Subcutaneous abdominal adipose tissue (tissue), 5 donors: Measurements from ENCODE around the gene ZSCAN10.
A peak's percentile ranks its signal among the peaks of the same experiment; 100 is the strongest.

Experiments
- H3K27ac ChIP-seq: one replicate; pipeline ENCODE4 v1.7.0; 2013; ENCODE audit warnings: low read depth, mild to moderate bottlenecking, inconsistent platforms, low read length, moderate library complexity
- H3K27me3 ChIP-seq, 5 donors: one replicate each; pipeline ENCODE4 v1.7.0; 2013; ENCODE audit warnings: low read length in 5 of 5, inconsistent platforms in 1 of 5; ENCODE audit not compliant: control insufficient read depth in 5 of 5, insufficient read depth in 4 of 5
- H3K36me3 ChIP-seq, 5 donors: one replicate each; pipeline ENCODE4 v1.7.0; 2013; ENCODE audit warnings: low read length in 5 of 5; ENCODE audit not compliant: control insufficient read depth in 5 of 5, insufficient read depth in 5 of 5
- H3K4me1 ChIP-seq, 5 donors: one replicate each; pipeline ENCODE4 v1.7.0; 2013; ENCODE audit warnings: low read length in 5 of 5, mild to moderate bottlenecking in 3 of 5, moderate library complexity in 1 of 5; ENCODE audit not compliant: control insufficient read depth in 5 of 5, insufficient read depth in 5 of 5
- H3K4me3 ChIP-seq, 5 donors: one replicate each; pipeline ENCODE4 v1.7.0; 2013; ENCODE audit warnings: low read length in 5 of 5, low read depth in 1 of 5
- H3K9ac ChIP-seq, 5 donors: one replicate each; pipeline ENCODE4 v1.7.0; 2013; ENCODE audit warnings: low read length in 5 of 5, mild to moderate bottlenecking in 4 of 5, moderate library complexity in 3 of 5
- H3K9me3 ChIP-seq, 5 donors: one replicate each; pipeline ENCODE4 v1.7.0; 2013; ENCODE audit warnings: low read length in 5 of 5; ENCODE audit not compliant: control insufficient read depth in 5 of 5
- donor health status: healthy.
- donor health status: healthy.
- donor health status: healthy.
- donor health status: healthy.
- donor health status: healthy.

The ZSCAN10 gene

DNA sequence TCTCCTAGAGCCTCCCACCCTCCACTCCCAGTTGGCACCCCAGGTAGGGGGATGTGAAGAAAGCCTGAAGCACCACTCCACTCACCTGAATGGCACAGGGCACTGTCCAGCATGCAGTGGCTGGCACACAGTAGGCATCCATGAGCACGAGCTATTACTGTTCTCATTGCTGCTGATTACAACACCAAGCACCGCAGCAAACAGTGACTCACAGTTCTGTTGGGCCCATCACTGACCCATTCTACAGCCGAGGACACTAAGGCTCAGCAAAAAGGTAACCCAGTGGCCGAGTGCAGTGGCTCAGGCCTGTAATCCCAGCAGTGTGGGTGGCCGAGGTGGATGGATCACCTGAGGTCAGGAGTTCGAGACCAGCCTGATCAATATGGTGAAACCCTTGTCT, 2.7 kb downstream of the ZSCAN10 start:
- Histone ChIP-seq H3K4me1 (peaks cover 4 to 25% (median 18%) of the 10 kb centered on the region in 5 donors), H3K27ac (no peak overlapping the region), H3K9me3 (no peaks in the 10 kb centered on the region), H3K27me3 (peaks cover 0 to 8% (median 0%) of the 10 kb centered on the region in 5 donors), H3K4me3 (no peak overlapping the region), H3K9ac (no peak overlapping the region), H3K36me3 (no peaks in the 10 kb centered on the region)

DNA sequence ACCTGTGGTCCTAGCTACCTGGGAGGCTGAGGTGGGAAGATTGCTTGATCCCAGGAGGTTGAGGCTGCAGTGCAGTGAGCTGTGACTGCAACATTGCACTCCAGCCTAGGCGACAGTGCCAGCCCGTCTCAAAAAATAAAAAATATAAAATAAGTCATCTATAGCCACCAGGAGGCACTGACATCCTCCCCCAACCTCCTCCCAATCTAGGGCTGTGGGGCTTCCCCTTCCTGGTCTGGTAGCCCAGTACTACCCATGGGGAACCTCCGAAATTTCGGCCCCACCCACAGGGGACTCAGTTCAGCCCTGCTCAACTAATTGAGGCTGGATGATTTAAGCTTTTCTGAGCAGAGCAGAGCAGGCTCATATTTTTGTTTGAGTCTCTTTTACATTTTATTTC, 3.2 kb downstream of the ZSCAN10 start:
- Histone ChIP-seq H3K36me3 (no peaks in the 10 kb centered on the region), H3K4me1 (peaks cover 4 to 20% (median 14%) of the 10 kb centered on the region in 5 donors), H3K9ac (no peak overlapping the region), H3K9me3 (no peaks in the 10 kb centered on the region), H3K4me3 (no peak overlapping the region), H3K27ac (no peak overlapping the region), H3K27me3 (peaks cover 0 to 9% (median 0%) of the 10 kb centered on the region in 5 donors)

DNA sequence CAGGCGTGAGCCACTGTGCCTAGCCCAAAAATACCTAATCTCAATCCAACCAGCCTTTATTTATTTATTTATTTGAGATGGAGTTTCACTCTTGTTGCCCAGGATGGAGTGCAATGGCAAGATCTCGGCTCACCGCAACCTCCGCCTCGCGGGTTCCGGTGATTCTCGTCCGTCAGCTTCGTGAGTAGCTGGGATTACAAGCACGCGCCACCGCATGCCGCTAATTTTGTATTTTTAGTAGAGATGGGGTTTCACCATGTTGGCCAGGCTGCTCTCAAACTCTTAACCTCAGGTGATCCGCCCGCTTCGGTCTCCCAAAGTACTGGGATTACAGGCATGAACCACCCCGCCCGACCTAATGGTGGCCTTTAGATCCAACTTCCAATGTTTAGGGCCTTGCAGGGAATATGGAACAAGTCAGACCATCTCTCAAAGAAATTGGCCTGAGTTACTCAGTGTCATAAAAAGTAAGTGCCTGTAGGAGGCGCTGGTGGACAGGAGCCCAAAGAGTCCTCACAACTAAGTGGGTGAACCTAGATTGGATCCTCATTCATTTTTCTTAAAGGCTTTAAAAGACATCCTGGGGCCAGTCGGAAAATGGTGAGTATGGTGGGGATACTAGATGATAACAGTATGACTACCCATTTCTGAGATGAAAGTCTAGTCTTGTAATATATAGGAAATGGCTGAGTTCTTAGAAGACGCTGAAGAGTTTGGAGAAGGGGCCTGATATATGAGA, 4.6 kb downstream of the ZSCAN10 start:
- no peak overlapping the region for H3K27ac ChIP-seq
- H3K36me3 ChIP-seq, result no peaks in the 10 kb centered on the region
- H3K4me3 ChIP-seq, result no peak overlapping the region
- peaks cover 0 to 8% (median 4%) of the 10 kb centered on the region in 5 donors for H3K4me1 ChIP-seq
- no peak overlapping the region for H3K9ac ChIP-seq
- H3K27me3 ChIP-seq, result peaks cover 0 to 9% (median 0%) of the 10 kb centered on the region in 5 donors
- no peaks in the 10 kb centered on the region for H3K9me3 ChIP-seq

DNA sequence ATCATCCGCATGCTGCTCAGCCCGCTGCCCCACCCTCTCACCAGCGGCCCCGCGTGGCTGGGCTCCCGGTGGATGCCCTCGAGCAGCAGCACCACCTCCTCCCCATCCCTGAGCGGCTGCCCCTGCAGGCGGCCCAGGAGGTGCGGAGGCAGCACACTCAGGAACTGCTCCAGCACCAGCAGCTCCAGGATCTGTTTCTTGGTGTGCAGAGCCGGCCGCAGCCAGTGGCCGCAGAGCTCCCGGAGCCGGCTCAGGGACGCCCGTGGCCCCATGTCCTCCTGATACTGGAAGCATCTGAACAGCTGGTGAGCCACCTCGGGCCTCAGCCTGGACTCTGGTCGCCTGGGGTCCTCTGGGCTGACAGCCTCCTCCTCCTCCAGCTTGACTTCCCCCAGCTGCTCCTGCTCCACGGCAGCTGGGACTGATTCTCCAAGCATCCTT, 6.6 kb downstream of the ZSCAN10 start:
- Histone ChIP-seq H3K27me3 (peaks cover 0 to 9% (median 0%) of the 10 kb centered on the region in 5 donors), H3K27ac (no peak overlapping the region), H3K4me1 (peaks cover 1 to 20% (median 9%) of the 10 kb centered on the region in 5 donors), H3K36me3 (no peaks in the 10 kb centered on the region), H3K9me3 (no peaks in the 10 kb centered on the region), H3K4me3 (no peak overlapping the region), H3K9ac (no peak overlapping the region)

DNA sequence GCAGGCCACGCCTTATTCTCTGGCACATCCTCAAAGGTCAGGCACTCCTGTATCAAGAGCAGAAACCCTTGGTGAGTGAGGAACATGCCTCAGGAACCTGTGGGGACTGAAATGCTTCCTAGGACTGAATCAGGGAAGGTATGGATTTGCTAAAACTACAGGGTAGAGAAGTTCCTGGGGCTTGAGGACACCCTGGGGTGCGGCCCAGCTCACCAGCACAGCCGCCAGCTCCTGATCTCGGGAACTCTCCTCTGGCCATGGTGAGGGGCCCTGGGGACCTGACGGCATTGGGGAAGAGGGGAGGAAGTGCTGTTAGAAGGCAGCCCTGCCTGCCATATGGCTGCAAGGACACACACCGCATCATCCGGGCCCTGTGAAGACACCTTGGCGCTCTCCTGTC, 7.5 kb downstream of the ZSCAN10 start:
- H3K9me3 ChIP-seq, result no peaks in the 10 kb centered on the region
- no peak overlapping the region for H3K4me3 ChIP-seq
- H3K4me1 ChIP-seq, result peaks cover 3 to 30% (median 18%) of the 10 kb centered on the region in 5 donors
- peaks cover 0 to 9% (median 0%) of the 10 kb centered on the region in 5 donors for H3K27me3 ChIP-seq
- no peak overlapping the region for H3K27ac ChIP-seq
- H3K36me3 ChIP-seq, result no peaks in the 10 kb centered on the region
- H3K9ac ChIP-seq, result no peak overlapping the region

DNA sequence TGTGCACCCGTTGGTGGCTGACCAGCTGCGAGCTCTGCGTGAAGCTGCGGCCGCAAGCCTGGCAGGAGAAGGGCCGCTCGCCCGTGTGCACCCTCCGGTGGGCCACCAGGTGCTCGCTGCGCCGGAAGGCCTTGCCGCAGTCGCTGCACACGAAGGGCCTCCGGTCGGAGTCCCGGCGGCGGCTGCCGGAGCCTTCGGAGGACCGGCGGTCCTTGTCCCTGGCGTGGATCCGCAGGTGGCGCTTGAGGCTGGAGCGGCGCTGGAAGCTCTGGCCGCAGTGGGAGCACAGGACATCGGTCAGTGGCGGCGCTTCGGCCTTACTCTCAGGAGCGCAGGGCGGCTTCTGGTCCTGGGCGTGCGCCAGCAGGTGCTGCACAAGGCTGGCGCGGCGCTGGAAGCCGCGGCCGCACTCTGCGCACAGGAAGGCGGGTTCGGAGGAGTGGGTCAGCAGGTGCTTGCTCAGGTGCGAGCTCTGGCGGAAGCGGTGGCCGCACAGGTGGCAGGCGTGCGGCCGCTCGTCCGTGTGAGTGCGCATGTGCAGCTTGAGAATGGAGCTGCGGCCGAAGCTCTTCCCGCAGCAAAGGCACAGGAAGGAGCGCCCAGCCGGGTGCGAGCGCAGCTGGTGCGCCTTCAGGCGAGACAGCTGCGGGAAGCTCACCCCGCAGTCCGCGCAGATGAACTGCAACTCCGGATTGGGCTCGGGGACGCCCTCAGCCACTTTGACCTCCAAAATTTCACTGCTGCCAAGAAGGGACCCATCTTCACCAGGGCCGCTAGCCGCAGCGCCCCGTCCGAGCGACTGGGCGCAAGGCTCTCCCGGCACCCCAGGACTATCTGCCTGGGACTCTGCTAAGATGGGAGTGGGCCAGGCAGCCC, 9.1 kb downstream of the ZSCAN10 start:
- Histone ChIP-seq H3K27me3 (peaks cover 0 to 9% (median 0%) of the 10 kb centered on the region in 5 donors), H3K4me3 (no peak overlapping the region), H3K36me3 (no peaks in the 10 kb centered on the region), H3K9me3 (no peaks in the 10 kb centered on the region), H3K4me1 (peaks cover 3 to 37% (median 26%) of the 10 kb centered on the region in 5 donors), H3K27ac (no peak overlapping the region), H3K9ac (no peak overlapping the region)

DNA sequence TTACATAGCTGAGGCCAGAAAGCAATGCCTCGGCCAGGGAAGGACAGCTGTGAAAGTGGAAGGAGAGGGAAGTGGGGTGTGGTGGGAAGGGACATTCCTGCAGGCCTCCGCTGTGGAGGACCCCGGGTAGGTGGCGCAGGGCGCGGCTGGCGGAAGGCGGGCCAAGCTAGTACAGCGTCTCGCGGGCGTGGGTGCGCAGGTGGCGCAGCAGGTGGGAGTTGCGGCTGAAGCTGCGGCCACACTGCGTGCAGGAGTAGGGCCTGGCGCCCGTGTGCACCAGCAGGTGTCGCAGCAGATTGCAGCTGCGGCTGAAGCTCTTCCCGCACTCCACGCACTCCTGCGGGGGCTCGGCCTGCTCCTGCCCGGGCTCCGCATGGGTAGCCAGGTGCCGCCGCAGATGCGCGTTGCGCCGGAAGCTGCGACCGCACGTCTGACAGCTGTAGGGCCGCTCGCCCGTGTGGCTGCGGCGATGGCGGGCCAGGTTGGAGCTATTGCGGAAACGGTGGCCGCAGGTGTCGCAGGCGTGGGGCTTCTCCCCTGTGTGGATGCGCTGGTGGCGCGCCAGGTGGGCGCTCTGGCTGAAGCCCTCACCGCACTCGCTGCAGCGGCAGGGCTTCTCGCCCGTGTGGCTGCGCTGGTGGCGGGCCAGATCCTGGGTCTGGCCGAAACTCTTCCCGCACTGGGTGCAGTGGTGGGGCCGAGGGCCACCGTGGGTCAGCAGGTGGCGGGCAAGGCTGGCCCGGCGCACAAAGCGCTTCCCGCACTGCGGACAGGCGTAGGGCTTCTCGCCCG, 10.0 kb downstream of the ZSCAN10 start:
- Histone ChIP-seq H3K9ac (no peak overlapping the region), H3K27ac (no peak overlapping the region), H3K4me1 (peaks cover 3 to 37% (median 26%) of the 10 kb centered on the region in 5 donors), H3K27me3 (peaks cover 0 to 9% (median 0%) of the 10 kb centered on the region in 5 donors), H3K36me3 (no peaks in the 10 kb centered on the region), H3K4me3 (no peak overlapping the region), H3K9me3 (no peaks in the 10 kb centered on the region)

DNA sequence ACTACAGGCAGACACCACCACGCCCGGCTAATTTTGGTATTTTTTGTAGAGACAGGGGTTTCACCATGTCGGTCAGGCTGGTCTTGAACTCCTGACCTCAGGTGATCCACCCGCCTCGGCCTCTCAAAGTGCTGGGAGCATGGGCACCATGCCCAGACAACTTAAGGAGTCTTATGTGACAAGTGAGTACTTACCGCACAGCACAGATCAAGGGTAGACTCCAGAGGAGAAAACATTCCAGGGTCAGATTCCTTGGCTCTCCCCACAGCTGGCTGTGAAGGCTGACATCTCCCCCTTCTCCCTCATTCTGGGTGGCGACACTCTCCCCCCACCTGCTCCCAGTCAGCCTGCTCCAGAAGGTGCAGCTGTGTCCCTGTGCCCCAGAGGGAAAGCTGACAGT, 10.6 kb downstream of the ZSCAN10 start:
- H3K27ac ChIP-seq, result peak overlapping the region; percentile 70
- no peaks in the 10 kb centered on the region for H3K36me3 ChIP-seq
- no peak overlapping the region for H3K4me3 ChIP-seq
- H3K9me3 ChIP-seq, result no peaks in the 10 kb centered on the region
- H3K4me1 ChIP-seq, result peaks cover 3 to 37% (median 26%) of the 10 kb centered on the region in 5 donors
- H3K9ac ChIP-seq, result no peak overlapping the region
- peaks cover 0 to 9% (median 0%) of the 10 kb centered on the region in 5 donors for H3K27me3 ChIP-seq

DNA sequence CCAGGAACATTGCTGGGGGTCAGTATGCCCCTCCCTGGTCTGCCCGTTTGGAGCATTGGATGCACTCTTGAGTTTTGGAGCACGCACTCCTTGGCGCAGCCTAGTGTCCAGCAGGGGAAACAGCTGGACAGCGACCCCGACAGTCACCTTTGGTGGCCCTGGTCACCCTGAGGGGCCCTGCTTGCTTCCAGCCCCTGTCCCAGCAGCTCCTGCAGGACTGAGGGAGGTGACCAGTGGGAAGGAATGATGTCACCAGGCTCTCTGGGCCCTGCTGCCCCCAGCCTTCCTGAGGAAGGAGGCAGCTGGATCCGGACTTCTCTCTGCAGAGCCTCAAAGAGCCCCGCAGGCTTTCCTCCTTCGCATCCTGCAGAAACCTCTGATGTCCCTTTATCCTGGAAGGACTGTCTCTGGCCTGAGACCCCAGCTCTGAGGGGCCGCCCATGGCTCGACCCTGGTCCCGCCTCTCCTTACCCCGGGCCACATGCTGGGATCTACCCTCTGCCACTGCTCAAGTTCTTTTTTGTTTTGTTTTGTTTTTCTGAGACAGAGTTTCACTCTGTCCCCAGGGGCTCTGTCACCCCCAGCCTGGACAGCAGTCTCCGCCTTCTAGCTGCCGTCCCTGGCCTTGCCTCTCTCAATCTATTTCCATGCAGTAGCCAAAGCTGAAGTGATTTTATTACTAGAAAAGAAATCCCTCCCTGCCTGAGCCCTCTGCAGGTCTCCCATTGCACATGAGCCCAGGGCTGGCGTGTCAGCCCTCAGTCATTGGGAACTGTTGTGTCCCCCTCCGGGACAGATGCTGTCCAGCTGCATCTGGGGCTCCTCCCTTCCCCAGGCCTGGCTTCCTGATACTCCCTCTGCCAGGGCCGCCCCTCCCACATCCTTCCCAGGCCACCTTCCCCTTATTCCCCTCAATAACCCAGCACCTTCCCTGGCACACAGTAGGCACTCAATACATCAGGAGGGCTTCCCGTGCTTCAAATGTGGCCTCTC, 11.6 kb downstream of the ZSCAN10 start:
- Histone ChIP-seq H3K9ac (peak overlapping the region in 3 of 5 donors; percentile 52 to 69 (median 57)), H3K4me3 (peak overlapping the region; percentile 50 to 65 (median 62))

More for the DNA sequence above, 11.6 kb downstream of the ZSCAN10 start:
- Histone ChIP-seq H3K27ac (peak overlapping the region; percentile 70), H3K27me3 (peaks cover 0 to 9% (median 0%) of the 10 kb centered on the region in 5 donors), H3K4me1 (peaks cover 3 to 37% (median 26%) of the 10 kb centered on the region in 5 donors), H3K36me3 (no peaks in the 10 kb centered on the region), H3K9me3 (no peaks in the 10 kb centered on the region)
